Spinal cord (tissue), 10 donors: Measurements from ENCODE around the gene SGSM2. TPM values are rescaled to one million over a fixed set of nuclear protein-coding genes. Genes with fewer than 3 reads are reported as not detected.

ENCODE experiments used
- DNase-seq, 6 donors: peaks; one replicate each; pipeline versions ENCODE4 v3.0.0 to v3.0.0-alpha.2; 2013 to 2015; ENCODE audit warnings: low spot score in 6 of 6, low read depth in 4 of 6
- H3K27ac ChIP-seq: one replicate; pipeline ENCODE4 v1.5.1; 2013; ENCODE audit warnings: low read depth, low read length, control low read depth
- H3K27me3 ChIP-seq: one replicate; pipeline ENCODE4 v1.6.1; 2013; ENCODE audit warnings: low read length; ENCODE audit not compliant: control insufficient read depth, insufficient read depth
- H3K36me3 ChIP-seq: one replicate; pipeline ENCODE4 v1.6.1; 2013; ENCODE audit warnings: low read length; ENCODE audit not compliant: control insufficient read depth, insufficient read depth
- H3K4me1 ChIP-seq: one replicate; pipeline ENCODE4 v1.6.1; 2013; ENCODE audit warnings: low read length; ENCODE audit not compliant: control insufficient read depth, insufficient read depth
- H3K4me3 ChIP-seq: one replicate; pipeline ENCODE4 v1.5.1; 2013; ENCODE audit warnings: low read depth, low read length, control low read depth
- H3K9me3 ChIP-seq: one replicate; pipeline ENCODE4 v1.6.1; 2013; ENCODE audit warnings: low read length; ENCODE audit not compliant: control insufficient read depth, insufficient read depth
- WGBS: methylation state at CpG from one replicate; pipeline ENCODE4 v1.1.5; 2013; ENCODE audit warnings: missing lambda C conversion rate; ENCODE audit not compliant: insufficient coverage; 5-methylcytosine and 5-hydroxymethylcytosine counted together
- polyA plus RNA-seq, 2 donors: library from polyadenylated mRNA; unstranded; fragments of 120-200 nt; gene quantifications; one replicate each; pipeline ENCODE4 v1.2.1, GENCODE V29; 2013; ENCODE audit not compliant: insufficient read length in 2 of 2
- total RNA-seq, 2 donors: library from RNA; depleted of rRNA in 1 of 2; stranded (reverse); fragments of 120-200 nt in 1 of 2; fragments of >200 nt in 1 of 2; gene quantifications; one replicate each; pipeline versions ENCODE4 v1.2.3 to v1.2.4, GENCODE V29; 2013 to 2014
- donor health status: healthy.

The SGSM2 gene
- total and polyA plus RNA-seq, 4 donors: 46.7 to 181 (median 120) TPM

- peak in 1 of 6 donors; percentile 74 for DNase-seq
- H3K27ac ChIP-seq: no peak overlapping the region
- 65% methylated on average over 20 of the region's 26 CpGs for WGBS
These were observed 26.8 kb downstream of the SGSM2 start for GRCh38 chr17:2363851-2364762.

GRCh38 chr17:2364763-2365116, 27.4 kb downstream of the SGSM2 start:
- no peak for DNase-seq
- Histone ChIP-seq H3K4me1 (peaks cover 48% of the 10 kb centered on the region), H3K27me3 (no peaks in the 10 kb centered on the region), H3K27ac (no peak overlapping the region), H3K9me3 (no peaks in the 10 kb centered on the region), H3K4me3 (no peak overlapping the region), H3K36me3 (peaks cover 97% of the 10 kb centered on the region)
- WGBS: 84% methylated on average over 9 of the region's 12 CpGs

More at GRCh38 chr17:2363851-2364762, 26.8 kb downstream of the SGSM2 start:
- H3K27me3 ChIP-seq: no peaks in the 10 kb centered on the region
- H3K4me1 ChIP-seq: peaks cover 48% of the 10 kb centered on the region
- H3K4me3 ChIP-seq: no peak overlapping the region
- H3K36me3 ChIP-seq: peaks cover 96% of the 10 kb centered on the region
- H3K9me3 ChIP-seq: no peaks in the 10 kb centered on the region

- no peaks in the 10 kb centered on the region for H3K9me3 ChIP-seq
- DNase-seq: no peak
- peaks cover 51% of the 10 kb centered on the region for H3K4me1 ChIP-seq
- H3K36me3 ChIP-seq: peaks cover 97% of the 10 kb centered on the region
- H3K27ac ChIP-seq: no peak overlapping the region
- 93% methylated on average over 18 of the region's 20 CpGs for WGBS
- H3K27me3 ChIP-seq: no peaks in the 10 kb centered on the region
- no peak overlapping the region for H3K4me3 ChIP-seq
These were observed 27.8 kb downstream of the SGSM2 start for GRCh38 chr17:2365132-2365531.

- Histone ChIP-seq H3K4me1 (peaks cover 43% of the 10 kb centered on the region), H3K36me3 (peaks cover 95% of the 10 kb centered on the region), H3K27ac (no peak overlapping the region), H3K4me3 (no peak overlapping the region), H3K27me3 (no peaks in the 10 kb centered on the region), H3K9me3 (no peaks in the 10 kb centered on the region)
- WGBS: 74% methylated on average over 9 of the region's 26 CpGs
- no peak for DNase-seq
These were observed 29.6 kb downstream of the SGSM2 start for GRCh38 chr17:2366747-2367494.

- no peak overlapping the region for H3K27ac ChIP-seq
- no peak for DNase-seq
- H3K27me3 ChIP-seq: no peaks in the 10 kb centered on the region
- peaks cover 38% of the 10 kb centered on the region for H3K4me1 ChIP-seq
- peaks cover 95% of the 10 kb centered on the region for H3K36me3 ChIP-seq
- no peaks in the 10 kb centered on the region for H3K9me3 ChIP-seq
- no peak overlapping the region for H3K4me3 ChIP-seq
- 97% methylated on average over 5 of the region's 8 CpGs for WGBS
These were observed 31.1 kb downstream of the SGSM2 start for GRCh38 chr17:2368359-2368758.

GRCh38 chr17:2369039-2369438, 31.7 kb downstream of the SGSM2 start:
- H3K36me3 ChIP-seq: peaks cover 94% of the 10 kb centered on the region
- no peak overlapping the region for H3K4me3 ChIP-seq
- H3K27ac ChIP-seq: no peak overlapping the region
- H3K4me1 ChIP-seq: peaks cover 31% of the 10 kb centered on the region
- DNase-seq: no peak
- WGBS: 45% methylated on average over 3 of the region's 5 CpGs
- no peaks in the 10 kb centered on the region for H3K27me3 ChIP-seq
- no peaks in the 10 kb centered on the region for H3K9me3 ChIP-seq

- peaks cover 93% of the 10 kb centered on the region for H3K36me3 ChIP-seq
- peaks cover 24% of the 10 kb centered on the region for H3K4me1 ChIP-seq
- no peak for DNase-seq
- 53% methylated on average over 20 of the region's 20 CpGs for WGBS
- no peak overlapping the region for H3K4me3 ChIP-seq
- no peaks in the 10 kb centered on the region for H3K27me3 ChIP-seq
- H3K9me3 ChIP-seq: no peaks in the 10 kb centered on the region
- no peak overlapping the region for H3K27ac ChIP-seq
These were observed 32.4 kb downstream of the SGSM2 start for GRCh38 chr17:2369551-2370210.

- Histone ChIP-seq H3K36me3 (peaks cover 93% of the 10 kb centered on the region), H3K27me3 (no peaks in the 10 kb centered on the region), H3K27ac (no peak overlapping the region)
These were observed 32.9 kb downstream of the SGSM2 start for GRCh38 chr17:2370211-2370589.

GRCh38 chr17:2371183-2372130, 34.2 kb downstream of the SGSM2 start:
- no peak for DNase-seq
- H3K9me3 ChIP-seq: no peaks in the 10 kb centered on the region
- WGBS: 93% methylated on average over 24 of the region's 30 CpGs
- H3K27me3 ChIP-seq: no peaks in the 10 kb centered on the region
- peaks cover 94% of the 10 kb centered on the region for H3K36me3 ChIP-seq
- peaks cover 24% of the 10 kb centered on the region for H3K4me1 ChIP-seq
- H3K4me3 ChIP-seq: no peak overlapping the region
- no peak overlapping the region for H3K27ac ChIP-seq

More at GRCh38 chr17:2370211-2370589, 32.9 kb downstream of the SGSM2 start:
- Histone ChIP-seq H3K4me1 (peaks cover 24% of the 10 kb centered on the region), H3K9me3 (no peaks in the 10 kb centered on the region), H3K4me3 (no peak overlapping the region)
- 79% methylated on average over 11 of the region's 11 CpGs for WGBS
- no peak for DNase-seq
